Keratinocyte (primary cell): ENCODE results near the gene DDX49. TPM values are rescaled to one million over a fixed set of nuclear protein-coding genes. Genes with fewer than 3 reads are reported as not detected.

Experiments used
- DNase-seq: peaks from one replicate; pipeline ENCODE4 v3.0.0-alpha.2; 2011; ENCODE audit warnings: low read depth, missing footprints, low spot score
- FAIRE-seq: peaks from 2 replicates; lab custom pipeline; 2011; peaks lifted over from hg19 to GRCh38; lab: Jason Lieb, UNC
- H2AFZ ChIP-seq: 2 replicates; pipeline ENCODE4 v1.6.0; 2012; ENCODE audit warnings: low read length, control low read depth, inconsistent platforms; ENCODE audit not compliant: control insufficient read depth
- H3K27ac ChIP-seq: 2 replicates; pipeline ENCODE4 v1.5.1; 2011; ENCODE audit warnings: low read length; ENCODE audit not compliant: control insufficient read depth, insufficient read depth
- H3K27me3 ChIP-seq: 3 replicates; pipeline ENCODE4 v1.6.0; 2011; ENCODE audit warnings: low read length; ENCODE audit not compliant: control insufficient read depth, insufficient read depth; ENCODE audit errors: extremely low read depth
- H3K36me3 ChIP-seq, 2 experiments: 2 replicates in 1 of 2; 3 replicates in 1 of 2; pipeline ENCODE4 v1.5.1; 2011; ENCODE audit warnings: low read length in 2 of 2, mild to moderate bottlenecking in 1 of 2; ENCODE audit not compliant: control insufficient read depth in 2 of 2, insufficient read depth in 2 of 2; ENCODE audit errors: extremely low read depth in 1 of 2
- H3K4me1 ChIP-seq: 3 replicates; pipeline ENCODE4 v1.5.1; 2011; ENCODE audit warnings: low read length; ENCODE audit not compliant: control insufficient read depth, insufficient read depth; ENCODE audit errors: extremely low read depth
- H3K4me2 ChIP-seq: 3 replicates; pipeline ENCODE4 v1.6.0; 2011; ENCODE audit warnings: low read depth, low read length; ENCODE audit not compliant: control insufficient read depth, insufficient read depth; ENCODE audit errors: extremely low read depth
- H3K4me3 ChIP-seq, 3 experiments: fragments of 200-600 bp in 1 of 3; sonication (generic) in 1 of 3; 2 replicates in 2 of 3; 3 replicates in 1 of 3; pipeline ENCODE4 v1.5.1; 2011 to 2016; ENCODE audit warnings: low read length in 3 of 3, mild to moderate bottlenecking in 3 of 3, control low read depth in 2 of 3, inconsistent platforms in 1 of 3, low read depth in 1 of 3, mixed read lengths in 1 of 3, mixed run types in 1 of 3, moderate library complexity in 1 of 3; ENCODE audit not compliant: control insufficient read depth in 2 of 3, insufficient read depth in 2 of 3; ENCODE audit errors: extremely low read depth in 1 of 3
- H3K79me2 ChIP-seq: 2 replicates; pipeline ENCODE4 v1.6.0; 2012; ENCODE audit warnings: low read length; ENCODE audit not compliant: control insufficient read depth, insufficient read depth
- H3K9ac ChIP-seq: 3 replicates; pipeline ENCODE4 v1.6.0; 2011; ENCODE audit warnings: low read length; ENCODE audit not compliant: control insufficient read depth, insufficient read depth; ENCODE audit errors: extremely low read depth
- H3K9me1 ChIP-seq: 3 replicates; pipeline ENCODE4 v1.6.0; 2011; ENCODE audit warnings: low read length; ENCODE audit not compliant: control insufficient read depth, insufficient read depth; ENCODE audit errors: extremely low read depth
- H3K9me3 ChIP-seq: 2 replicates; pipeline ENCODE4 v1.5.1; 2012; ENCODE audit warnings: low read depth, low read length; ENCODE audit not compliant: control insufficient read depth
- H4K20me1 ChIP-seq: 3 replicates; pipeline ENCODE4 v1.6.0; 2011; ENCODE audit warnings: low read length; ENCODE audit not compliant: control insufficient read depth, insufficient read depth; ENCODE audit errors: extremely low read depth
- EZH2 ChIP-seq: IDR thresholded peaks from one replicate; pipeline ENCODE4 v1.6.1; 2012; ENCODE audit warnings: inconsistent platforms, mild to moderate bottlenecking, low read length, moderate library complexity
- dilution Hi-C: fragments of 300-500 bp; cut with MboI; formaldehyde crosslinking; loops from one replicate; pipeline ENCODE4 v1.7.0; 2020; ENCODE audit warnings: low sequenced_read_pairs; ENCODE audit not compliant: extremely low pct_ligation_motif_present
- polyA plus RNA-seq, 5 experiments: library from polyadenylated mRNA; depleted of rRNA in 3 of 5; stranded (reverse) in 3 of 5; stranded (forward) in 1 of 5; unstranded in 1 of 5; fragments of >200 nt; gene quantifications; 1 replicate in 1 of 5; 2 replicates in 3 of 5; 3 replicates in 1 of 5; pipeline versions ENCODE4 v1.2.1 to v1.2.3, GENCODE V29; 2011 to 2012; ENCODE audit warnings: missing spikeins in 2 of 5, low read depth in 1 of 5, low replicate concordance in 1 of 5
- TF ChIP-seq, protein P1 (sequence below), 3 experiments: IDR thresholded peaks in 1 of 3; conservative IDR thresholded peaks in 1 of 3; optimal IDR thresholded peaks in 1 of 3; 2 replicates in 2 of 3; 3 replicates in 1 of 3; pipeline versions ENCODE3 to v1.5.1; 2011; ENCODE audit warnings: low read length in 3 of 3, mild to moderate bottlenecking in 3 of 3, moderate library complexity in 2 of 3, control low read depth in 1 of 3, inconsistent platforms in 1 of 3; ENCODE audit not compliant: insufficient read depth in 2 of 3; ENCODE audit errors: extremely low read depth in 1 of 3

DDX49 gene
- polyA plus RNA-seq, 1 donor (not counting 4 experiments of a cell fraction or from before 2014, with no cell fraction given) = 39.2 TPM

DNA sequence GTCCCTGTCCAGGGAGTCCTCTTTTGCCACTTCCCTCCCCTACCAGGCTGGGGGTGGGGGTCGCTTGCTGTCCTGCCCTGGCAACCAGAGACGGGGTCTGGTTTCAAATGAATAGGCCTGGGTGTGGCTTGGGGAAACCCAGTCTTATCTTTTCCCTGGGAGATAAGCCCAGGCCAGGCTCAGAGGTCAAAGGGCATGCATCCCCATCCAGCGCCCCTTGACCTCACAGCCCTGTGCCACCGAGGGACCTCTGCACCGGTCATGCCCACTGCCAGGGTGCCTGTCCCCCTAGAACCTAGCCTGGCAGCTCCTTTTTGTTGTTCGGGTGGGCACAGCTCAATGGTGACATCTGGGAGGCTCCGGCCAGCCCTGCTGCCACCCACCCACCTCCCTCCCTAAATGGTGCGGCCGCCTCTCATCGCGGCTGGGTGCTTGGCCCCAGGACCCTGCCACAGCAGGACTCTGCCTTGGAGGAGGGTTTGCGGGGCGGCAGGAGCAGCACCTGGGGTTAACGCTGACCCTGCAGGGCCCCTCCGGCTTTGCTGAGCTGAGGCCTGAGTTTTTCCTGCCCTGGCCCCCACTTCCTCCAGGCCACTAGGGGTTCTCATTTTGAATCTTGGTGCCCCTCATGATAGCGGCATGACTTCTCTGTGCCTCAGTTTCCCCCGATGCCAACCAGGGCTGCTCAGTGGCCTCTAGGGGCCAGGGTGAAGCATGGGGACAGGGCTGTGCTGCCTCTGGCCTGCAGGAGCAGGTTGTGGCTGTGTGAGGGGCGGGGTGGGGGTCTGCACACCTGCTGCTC is 20.7 kb upstream of the DDX49 start:
- dilution Hi-C loops = no loop called here
- no peaks in the 10 kb centered on the region for H3K9me3 ChIP-seq
- H2AFZ ChIP-seq = no peak overlapping the region
- H3K27me3 ChIP-seq = peaks cover 27% of the 10 kb centered on the region
- peaks cover 0 to 13% of the 10 kb centered on the region in 2 experiments for H3K36me3 ChIP-seq
- H3K4me2 ChIP-seq = no peak overlapping the region
- H3K4me1 ChIP-seq = no peaks in the 10 kb centered on the region
- H3K27ac ChIP-seq = no peak overlapping the region
- no peaks in the 10 kb centered on the region for H3K9me1 ChIP-seq
- H3K4me3 ChIP-seq = no peak overlapping the region
- TF ChIP-seq, protein P1, sequence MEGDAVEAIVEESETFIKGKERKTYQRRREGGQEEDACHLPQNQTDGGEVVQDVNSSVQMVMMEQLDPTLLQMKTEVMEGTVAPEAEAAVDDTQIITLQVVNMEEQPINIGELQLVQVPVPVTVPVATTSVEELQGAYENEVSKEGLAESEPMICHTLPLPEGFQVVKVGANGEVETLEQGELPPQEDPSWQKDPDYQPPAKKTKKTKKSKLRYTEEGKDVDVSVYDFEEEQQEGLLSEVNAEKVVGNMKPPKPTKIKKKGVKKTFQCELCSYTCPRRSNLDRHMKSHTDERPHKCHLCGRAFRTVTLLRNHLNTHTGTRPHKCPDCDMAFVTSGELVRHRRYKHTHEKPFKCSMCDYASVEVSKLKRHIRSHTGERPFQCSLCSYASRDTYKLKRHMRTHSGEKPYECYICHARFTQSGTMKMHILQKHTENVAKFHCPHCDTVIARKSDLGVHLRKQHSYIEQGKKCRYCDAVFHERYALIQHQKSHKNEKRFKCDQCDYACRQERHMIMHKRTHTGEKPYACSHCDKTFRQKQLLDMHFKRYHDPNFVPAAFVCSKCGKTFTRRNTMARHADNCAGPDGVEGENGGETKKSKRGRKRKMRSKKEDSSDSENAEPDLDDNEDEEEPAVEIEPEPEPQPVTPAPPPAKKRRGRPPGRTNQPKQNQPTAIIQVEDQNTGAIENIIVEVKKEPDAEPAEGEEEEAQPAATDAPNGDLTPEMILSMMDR (optimal IDR thresholded peaks at IDR 0.05 in 1 of 3, IDR thresholded peaks at IDR 0.05 in 1 of 3, conservative IDR thresholded peaks at IDR 0.05 in 1 of 3; ENCODE audit: extremely low read depth in 1 of 3, insufficient read depth in 2 of 3, low read length in 3 of 3) = no peak
- TF ChIP-seq EZH2 = no peak
- H3K79me2 ChIP-seq = no peaks in the 10 kb centered on the region
- H4K20me1 ChIP-seq = no peaks in the 10 kb centered on the region
- no peak for DNase-seq
- no peak for FAIRE-seq
- H3K9ac ChIP-seq = no peak overlapping the region

- H3K4me3 ChIP-seq = no peak overlapping the region
- H2AFZ ChIP-seq = no peak overlapping the region
- DNase-seq = no peak
- dilution Hi-C loops = no loop called here
- no peaks in the 10 kb centered on the region for H3K9me3 ChIP-seq
- no peak for FAIRE-seq
- no peaks in the 10 kb centered on the region for H3K4me1 ChIP-seq
- no peaks in the 10 kb centered on the region for H3K9me1 ChIP-seq
- H3K9ac ChIP-seq = no peak overlapping the region
- peaks cover 20% of the 10 kb centered on the region for H3K27me3 ChIP-seq
- TF ChIP-seq, protein P1 (optimal IDR thresholded peaks at IDR 0.05 in 1 of 3, IDR thresholded peaks at IDR 0.05 in 1 of 3, conservative IDR thresholded peaks at IDR 0.05 in 1 of 3; ENCODE audit: extremely low read depth in 1 of 3, insufficient read depth in 2 of 3, low read length in 3 of 3) = no peak
- no peak for TF ChIP-seq EZH2
- H3K36me3 ChIP-seq = peaks cover 0 to 16% of the 10 kb centered on the region in 2 experiments
- no peaks in the 10 kb centered on the region for H4K20me1 ChIP-seq
- H3K4me2 ChIP-seq = no peak overlapping the region
- H3K27ac ChIP-seq = no peak overlapping the region
- no peaks in the 10 kb centered on the region for H3K79me2 ChIP-seq
These were observed 19.6 kb upstream of the DDX49 start for GRCh38 chr19:18899624-18900560.
